ENCODE measurements around the gene DDX46. TPM values are rescaled to one million over a fixed set of nuclear protein-coding genes. Genes with fewer than 3 reads are reported as not detected.

Gene DDX46
- total RNA-seq, 1 donor: 38.0 TPM

Other genes with a start within 250 kb of the DDX46 start
- 51.3 TPM for gene JADE2, start 233.1 kb upstream of the DDX46 start, total RNA-seq
- gene SAR1B, start 126.0 kb upstream of the DDX46 start, total RNA-seq: 44.4 TPM
- gene SEC24A, start 110.0 kb upstream of the DDX46 start, total RNA-seq: 20.3 TPM
- gene CAMLG, start 20.2 kb upstream of the DDX46 start, total RNA-seq: 41.0 TPM
- gene C5orf24, start 87.2 kb downstream of the DDX46 start, total RNA-seq: 38.1 TPM
- gene TXNDC15, start 115.6 kb downstream of the DDX46 start, total RNA-seq: 16.4 TPM
- 5.0 TPM for gene PCBD2, start 146.4 kb downstream of the DDX46 start, total RNA-seq
- 0.10 TPM for gene CATSPER3, start 209.1 kb downstream of the DDX46 start, total RNA-seq

All from mononuclear cell (primary cell).